Kidney tubule cell (primary cell): ENCODE data around the gene RNU6-8.

Experiments used
- DNase-seq: peaks from one replicate; pipeline ENCODE4 v3.0.0-alpha.2; 2018; ENCODE audit warnings: low spot score

RNU6-8 gene

GRCh38 chr14:32203928-32204357, 874 bp upstream of the RNU6-8 start:
- peak; percentile 28 for DNase-seq

DNA sequence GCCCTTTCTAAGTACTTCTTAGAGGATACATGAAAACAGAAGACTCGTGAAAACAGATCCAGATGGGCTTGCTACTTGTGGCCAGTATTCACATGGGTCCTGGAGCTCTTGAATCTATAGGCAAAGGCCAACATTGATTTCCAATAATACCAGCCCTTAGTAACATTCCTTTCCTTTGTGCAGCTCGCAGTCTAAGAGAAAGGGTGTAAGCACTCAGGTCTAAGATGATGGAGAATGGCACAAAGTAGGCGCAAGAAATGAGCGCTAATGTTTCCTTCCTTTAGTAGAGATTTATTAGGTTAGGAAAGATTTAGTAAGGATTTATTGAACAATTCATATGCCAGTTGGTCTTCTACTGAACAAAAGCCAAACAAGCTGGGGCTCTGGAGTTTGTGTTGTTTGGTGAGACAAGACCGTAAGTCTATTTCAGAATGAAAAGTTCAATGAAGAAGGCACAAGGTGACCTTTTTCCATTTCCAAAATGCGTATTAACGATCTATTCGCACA, 525 bp downstream of the RNU6-8 start:
- DNase-seq, result no peak

DNA sequence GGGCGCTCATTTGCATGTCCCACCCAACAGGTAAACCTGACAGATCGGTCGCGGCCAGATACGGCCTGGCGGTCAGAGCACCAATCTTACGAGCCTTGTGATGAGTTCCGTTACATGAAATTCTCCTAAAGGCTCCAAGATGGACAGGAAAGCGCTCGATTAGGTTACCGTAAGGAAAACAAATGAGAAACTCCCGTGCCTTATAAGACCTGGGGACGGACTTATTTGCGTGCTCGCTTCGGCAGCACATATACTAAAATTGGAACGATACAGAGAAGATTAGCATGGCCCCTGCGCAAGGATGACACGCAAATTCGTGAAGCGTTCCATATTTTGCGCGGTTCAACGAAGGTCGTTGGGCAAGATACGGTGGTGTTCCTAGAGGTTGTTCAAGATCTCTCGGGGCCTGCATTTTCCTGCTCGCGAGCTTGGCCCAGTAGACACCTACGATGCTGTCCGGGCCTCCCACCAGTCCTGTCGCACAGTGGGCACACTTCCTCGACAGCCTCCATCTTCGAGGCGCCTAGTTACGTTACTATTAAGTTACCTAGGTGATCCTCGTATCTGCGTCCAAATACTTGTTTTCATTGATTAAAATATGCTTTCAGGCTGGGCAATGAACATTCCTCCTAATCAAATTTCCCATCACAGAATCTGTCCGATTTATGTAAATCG, 1.1 kb downstream of the RNU6-8 start, which contains the start of gene RNU6-7:
Gene RNU6-7 (plus strand): TSS at position 230 of the 675 bp plus-strand sequence.
- DNase-seq, result peak; percentile 52

GRCh38 chr14:32201193-32201815, 1.8 kb downstream of the RNU6-8 start:
- peak; percentile 90 for DNase-seq

DNA sequence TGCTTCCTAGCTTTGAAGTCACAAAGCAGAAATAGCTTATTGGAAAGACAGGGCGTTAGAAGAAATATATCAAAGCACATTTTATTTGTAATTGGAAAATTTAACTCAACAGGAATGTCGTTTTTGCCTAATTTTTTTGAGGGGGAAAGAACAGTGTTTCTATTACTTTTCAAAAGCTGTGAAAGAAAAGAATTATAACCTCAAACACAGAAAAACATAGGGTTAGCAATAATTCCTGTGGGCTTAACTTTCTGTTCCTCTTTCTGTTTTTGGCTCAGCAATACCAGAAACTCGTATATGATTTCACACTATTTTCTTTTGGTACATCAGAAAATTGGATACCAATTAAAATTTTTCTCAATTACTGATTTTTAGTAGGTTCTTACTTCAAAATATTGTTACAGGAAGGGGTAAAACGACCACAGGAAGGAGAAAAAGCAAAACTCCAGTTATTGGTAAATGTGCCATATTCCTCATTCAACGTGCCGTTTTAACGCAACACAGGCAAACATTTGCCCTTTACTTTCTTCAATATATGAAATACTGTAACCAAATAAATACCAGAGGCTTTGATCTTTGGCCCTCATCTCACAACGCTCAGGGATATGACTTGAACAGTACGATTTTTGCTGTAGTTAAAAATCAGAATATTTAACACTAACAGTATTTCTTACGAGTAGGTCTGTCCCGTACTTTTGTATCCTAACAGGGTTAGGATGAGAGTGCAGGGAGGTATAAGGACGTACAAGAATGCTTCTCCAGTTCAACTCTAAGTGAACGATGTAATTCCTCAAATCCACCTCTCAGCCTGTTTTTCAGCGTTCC, 2.5 kb downstream of the RNU6-8 start:
- no peak for DNase-seq

- no peak for DNase-seq
These were observed 5.2 kb downstream of the RNU6-8 start for GRCh38 chr14:32197919-32198318.

DNA sequence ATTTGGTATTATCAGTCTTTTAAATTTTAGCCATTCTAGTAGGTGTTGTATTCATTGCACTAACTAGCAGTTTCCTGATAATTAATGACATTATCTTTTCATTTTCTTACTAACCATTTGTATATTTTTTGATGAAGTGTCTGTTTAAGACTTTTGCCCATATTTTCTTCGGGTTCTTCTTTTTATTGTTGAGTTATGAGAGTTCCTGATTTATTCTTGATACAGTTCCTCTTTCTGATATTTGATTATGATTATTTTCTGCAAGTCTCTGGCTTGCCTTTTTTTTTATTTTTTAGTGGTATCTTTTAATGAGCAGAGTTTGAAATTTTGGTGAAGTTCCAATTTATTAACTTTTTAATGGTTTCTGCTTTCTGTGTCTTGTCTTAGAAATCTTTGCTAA, 7.4 kb downstream of the RNU6-8 start:
- DNase-seq, result no peak

DNA sequence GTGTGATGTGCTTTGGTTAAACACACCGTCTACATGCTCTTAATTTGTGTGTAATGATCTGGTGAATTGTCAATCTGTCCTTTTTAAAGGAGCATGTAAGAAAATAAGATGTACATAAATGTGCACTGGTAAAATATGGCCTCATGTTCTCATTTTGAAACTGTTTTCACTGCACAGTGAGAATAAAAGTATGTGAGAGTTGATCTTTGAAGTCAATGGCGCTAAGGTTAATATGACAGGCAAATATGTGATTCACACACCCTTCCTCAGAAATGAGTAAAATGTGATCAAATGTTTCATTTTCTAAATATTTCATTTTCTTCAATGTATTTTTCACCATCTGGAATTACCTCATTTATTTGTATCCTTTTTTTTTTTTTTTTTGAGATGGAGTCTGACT, 9.5 kb downstream of the RNU6-8 start:
- DNase-seq, result no peak

GRCh38 chr14:32192712-32193373, 10.2 kb downstream of the RNU6-8 start:
- no peak for DNase-seq

GRCh38 chr14:32190673-32191072, 12.4 kb downstream of the RNU6-8 start:
- peak; percentile 57 for DNase-seq

DNA sequence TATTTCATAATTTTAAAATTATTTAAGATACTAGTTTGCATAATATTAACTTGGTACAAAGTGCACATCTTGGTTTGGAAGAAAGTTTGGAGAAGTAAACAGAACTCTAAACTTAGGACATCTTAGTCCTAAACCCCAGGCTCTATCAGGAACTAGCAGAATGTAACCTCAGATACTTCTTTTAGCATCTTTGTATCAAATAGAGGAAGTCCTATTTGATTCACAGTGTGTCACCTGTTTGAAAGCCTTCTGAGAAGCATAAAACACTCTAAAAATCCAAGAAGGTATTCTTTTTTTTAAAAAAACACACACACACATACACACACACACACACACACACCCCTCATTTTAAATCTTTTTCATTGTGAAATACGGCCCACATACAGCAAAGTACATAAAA, 13.3 kb downstream of the RNU6-8 start:
- DNase-seq, result no peak

GRCh38 chr14:32186248-32186647, 16.8 kb downstream of the RNU6-8 start:
- DNase-seq, result no peak

- no peak for DNase-seq
These were observed 18.0 kb downstream of the RNU6-8 start for GRCh38 chr14:32185097-32185496.

- DNase-seq, result peak; percentile 45
These were observed 19.7 kb downstream of the RNU6-8 start for GRCh38 chr14:32183151-32184058.

- no peak for DNase-seq
These were observed 31.6 kb downstream of the RNU6-8 start for GRCh38 chr14:32171469-32171868.

- DNase-seq, result no peak
These were observed 33.9 kb downstream of the RNU6-8 start for GRCh38 chr14:32169191-32169590.

DNA sequence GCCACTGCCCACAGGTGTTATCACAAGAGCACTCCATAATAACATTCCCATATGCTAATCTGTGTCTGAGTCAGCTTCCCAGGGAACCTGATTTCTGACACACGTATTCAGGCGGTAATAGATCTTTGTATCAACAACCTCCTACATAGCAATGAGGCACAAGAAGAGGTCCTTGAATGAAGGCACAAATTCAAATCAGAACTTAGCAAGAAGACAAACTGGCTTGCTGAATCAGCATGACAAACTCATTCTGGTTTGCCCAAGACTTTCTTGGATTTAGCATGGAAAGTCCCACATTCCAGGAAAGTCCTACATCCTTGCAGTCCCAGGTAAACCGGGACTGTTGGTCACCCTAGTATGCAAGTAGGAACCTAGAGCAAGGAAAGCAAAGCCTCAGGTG, 35.2 kb downstream of the RNU6-8 start:
- peak; percentile 90 for DNase-seq

DNA sequence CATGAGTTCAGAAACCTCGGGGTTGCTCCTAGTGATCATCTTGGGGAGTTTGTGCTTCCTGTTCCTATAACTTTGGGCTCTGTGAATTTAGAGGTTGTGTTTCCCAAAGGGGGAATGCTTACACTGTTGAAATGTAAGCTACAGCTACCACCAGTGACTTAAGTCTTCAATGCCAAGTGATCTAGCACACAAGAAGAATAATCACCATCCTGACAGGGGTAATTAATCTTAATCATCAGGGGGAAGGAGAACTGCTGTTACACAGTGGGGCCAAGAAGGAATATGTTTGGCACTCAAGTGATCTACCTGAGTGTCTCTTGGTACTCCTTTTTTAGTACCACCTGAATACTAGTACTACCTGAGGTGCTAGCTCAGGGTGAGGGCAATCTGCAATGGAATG, 36.1 kb downstream of the RNU6-8 start:
- no peak for DNase-seq

- no peak for DNase-seq
These were observed 37.0 kb downstream of the RNU6-8 start for GRCh38 chr14:32166029-32166428.
